H1 (cell line): ENCODE measurements around the gene SMTN. TPM values are rescaled to one million over a fixed set of nuclear protein-coding genes. Genes with fewer than 3 reads are reported as not detected.

Experiments
- CHD7 ChIP-seq: fragments of 300-600 bp; sonication (generic); IDR thresholded peaks from 2 replicates; pipeline ENCODE4 v1.7.1; 2012; ENCODE audit warnings: low read length, moderate library complexity, mild to moderate bottlenecking, inconsistent platforms; ENCODE audit not compliant: insufficient replicate concordance
- CTBP2 ChIP-seq: IDR thresholded peaks from 2 replicates; pipeline ENCODE4 v1.7.0; 2011; ENCODE audit warnings: borderline replicate concordance, mild to moderate bottlenecking, moderate library complexity, mixed read lengths, low read length; ENCODE audit not compliant: insufficient read depth, insufficient read length
- FOSL1 ChIP-seq: IDR thresholded peaks from 2 replicates; pipeline ENCODE4 v1.6.1; 2011; ENCODE audit warnings: mild to moderate bottlenecking, low read depth, low read length, moderate library complexity; ENCODE audit not compliant: insufficient read depth
- HDAC2 ChIP-seq, 2 experiments: fragments of 300-600 bp in 1 of 2; sonication (generic) in 1 of 2; IDR thresholded peaks; 2 replicates each; pipeline ENCODE4 v1.6.1; 2011 to 2012; ENCODE audit warnings: low read depth in 2 of 2, low read length in 2 of 2, mild to moderate bottlenecking in 2 of 2, moderate library complexity in 2 of 2, borderline replicate concordance in 1 of 2, inconsistent platforms in 1 of 2
- RBBP5 ChIP-seq: IDR thresholded peaks from 2 replicates; pipeline ENCODE4 v1.7.1; 2012; ENCODE audit warnings: low read depth, mild to moderate bottlenecking, inconsistent platforms, low read length, moderate library complexity, borderline replicate concordance
- RNF2 ChIP-seq: fragments of 200-900, 300-1000 bp; sonication (generic); IDR thresholded peaks from 2 replicates; pipeline ENCODE4 v1.7.1; 2016; ENCODE audit warnings: borderline replicate concordance, low read depth, mild to moderate bottlenecking, antibody characterized with exemption, low read length; ENCODE audit not compliant: poor library complexity, severe bottlenecking; ENCODE audit errors: missing control alignments
- SP1 ChIP-seq: IDR thresholded peaks from 2 replicates; pipeline ENCODE4 v1.6.1; 2011; ENCODE audit warnings: low read depth, low read length
- SP2 ChIP-seq: IDR thresholded peaks from 2 replicates; pipeline ENCODE4 v1.6.1; 2012; ENCODE audit warnings: mild to moderate bottlenecking, low read length, inconsistent platforms
- SUZ12 ChIP-seq: fragments of 200-600 bp; sonication (generic); IDR thresholded peaks from 2 replicates; pipeline ENCODE4 v1.6.1; 2012; ENCODE audit warnings: mild to moderate bottlenecking, inconsistent platforms, low read length, moderate library complexity, mixed read lengths
- polyA plus RNA-seq, 7 experiments: library from polyadenylated mRNA; depleted of rRNA in 3 of 7; stranded (reverse) in 5 of 7; unstranded in 2 of 7; fragments of >200 nt in 5 of 7; fragments of 200-250 nt in 2 of 7; gene quantifications; 1 replicate in 5 of 7; 2 replicates in 1 of 7; 4 replicates in 1 of 7; pipeline versions ENCODE4 v1.2.1 to v1.2.3, GENCODE V29; 2011 to 2013; ENCODE audit warnings: missing spikeins in 2 of 7, mixed read lengths in 2 of 7
- total RNA-seq: library from RNA; stranded (reverse); fragmentation: NEBNext Ultra II Directional; extraction: Animal tissue kit (Norgen Biotek cat#: 25700); gene quantifications from 2 replicates; pipeline ENCODE4 v1.2.1, GENCODE V29; 2021

Gene SMTN
- total and polyA plus RNA-seq, 2 of the 8 experiments (the other 6 are each of a cell fraction or from before 2014, with no cell fraction given), result 12.3 to 20.8 TPM

- no peak for TF ChIP-seq CHD7
- no peak for TF ChIP-seq SP2
- TF ChIP-seq HDAC2 (IDR thresholded peaks at IDR 0.05; ENCODE audit: borderline replicate concordance in 1 of 2, low read depth in 2 of 2, low read length in 2 of 2), result no peak
- no peak for TF ChIP-seq RNF2
- TF ChIP-seq SUZ12, result no peak
- no peak for TF ChIP-seq SP1
- TF ChIP-seq RBBP5, result no peak
- no peak for TF ChIP-seq CTBP2
- TF ChIP-seq FOSL1, result no peak
These were observed 56.6 kb downstream of the SMTN start (continued) for GRCh38 chr22:31137721-31138120.
